ENCODE measurements around the gene GATD1.
"Not testable (repeated sequence)": the region's sequence is repeated elsewhere in the genome, so short reads cannot be mapped to it uniquely, and the experiment has no call there.

GATD1 gene

DNA sequence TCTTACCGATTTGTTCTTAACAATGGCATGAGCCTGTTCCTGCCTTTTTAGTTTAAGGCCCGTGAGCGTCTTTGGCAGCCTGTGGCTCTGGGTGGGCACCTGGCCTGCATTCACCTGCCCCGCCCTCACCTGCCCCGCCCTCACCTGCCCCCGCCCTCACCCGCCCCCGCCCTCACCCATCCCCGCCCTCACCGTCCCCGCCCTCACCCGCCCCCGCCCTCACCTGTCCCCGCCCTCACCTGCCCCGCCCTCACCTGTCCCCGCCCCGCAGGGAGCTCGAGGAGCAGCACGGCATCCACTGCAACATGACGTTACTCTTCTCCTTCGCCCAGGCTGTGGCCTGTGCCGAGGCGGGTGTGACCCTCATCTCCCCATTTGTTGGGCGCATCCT is 14.2 kb downstream of the GATD1 start:
- DNase-seq (ENCODE audit: low spot score) = no peak

DNA sequence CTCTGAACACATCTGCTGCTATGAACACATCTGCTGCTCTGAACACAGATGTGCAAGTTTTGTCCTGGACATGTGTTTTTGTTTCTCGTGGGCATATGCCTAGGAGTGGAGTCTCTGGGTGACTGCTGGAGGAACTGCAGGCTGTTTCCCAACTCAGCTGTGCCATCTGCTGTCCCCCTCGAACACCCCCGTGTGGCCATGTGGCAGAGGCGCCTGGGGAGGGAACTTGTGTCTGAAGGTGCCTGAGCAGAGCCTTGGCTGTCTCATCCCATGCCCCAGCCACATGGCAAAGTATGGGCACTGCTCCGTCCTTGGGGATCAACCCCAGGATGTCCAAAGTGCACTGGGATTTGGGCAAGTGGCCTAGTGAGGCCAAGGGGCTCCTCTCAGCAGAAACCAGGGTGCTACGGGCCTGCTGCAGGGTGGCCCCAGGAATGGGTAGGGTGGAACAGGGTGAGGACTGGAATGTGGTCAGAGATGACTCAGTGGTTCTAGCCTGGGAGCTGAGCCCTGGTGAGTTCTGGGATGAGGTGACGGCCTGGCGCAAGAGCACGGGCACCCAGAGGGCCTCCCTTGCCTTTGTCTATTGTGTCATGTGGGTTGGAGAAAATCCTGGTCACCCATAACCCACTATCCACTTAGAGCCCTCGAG is 14.7 kb downstream of the GATD1 start:
- no peak for DNase-seq (ENCODE audit: low spot score)

DNA sequence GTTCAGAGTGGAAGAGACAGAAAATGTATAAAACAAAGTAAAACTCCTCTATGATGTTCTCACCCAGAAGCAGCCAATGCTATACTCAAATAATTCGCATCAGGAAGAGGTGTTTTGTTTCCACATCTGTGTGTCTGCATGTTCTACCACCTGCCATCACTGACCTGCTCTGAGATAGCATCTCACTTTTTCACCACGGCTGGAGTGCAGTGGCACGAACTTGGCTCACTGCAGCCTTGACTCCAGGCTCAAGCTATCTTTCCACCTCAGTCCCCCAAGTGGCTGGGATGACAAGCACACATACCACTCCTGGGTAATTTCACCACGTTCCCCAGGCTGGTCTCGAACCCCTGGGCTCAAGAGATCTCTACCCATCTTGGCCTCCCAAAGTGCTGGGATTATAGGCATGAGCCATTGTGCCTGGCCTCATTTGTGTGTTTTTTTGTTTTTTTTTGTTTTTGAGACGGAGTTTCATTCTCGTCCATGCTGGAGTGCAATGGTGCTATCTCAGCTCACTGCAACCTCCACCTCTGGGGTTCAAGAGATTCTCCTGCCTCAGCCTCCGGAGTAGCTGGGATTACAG is 15.7 kb downstream of the GATD1 start:
- DNase-seq (ENCODE audit: low spot score) = no peak

DNA sequence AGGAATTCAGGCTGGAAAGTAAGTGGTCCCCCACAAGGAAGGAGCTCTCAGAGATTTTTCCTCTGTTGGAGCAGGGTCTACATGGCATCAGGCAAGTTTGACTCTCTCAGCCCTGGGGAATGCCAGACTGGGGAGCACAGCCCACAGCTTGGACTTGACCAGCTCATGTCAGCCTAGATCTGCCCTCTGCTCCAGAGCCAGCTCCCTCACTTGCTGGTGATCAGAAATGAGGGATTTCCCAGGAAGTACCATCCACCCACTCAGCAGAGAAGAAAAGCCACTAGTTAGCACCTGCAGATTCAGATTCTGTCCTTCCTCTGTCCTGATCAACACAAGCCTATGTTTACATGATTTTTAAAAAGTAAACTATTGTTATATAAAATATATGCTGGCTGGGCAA is 17.1 kb downstream of the GATD1 start:
- DNase-seq (ENCODE audit: low spot score) = no peak

DNA sequence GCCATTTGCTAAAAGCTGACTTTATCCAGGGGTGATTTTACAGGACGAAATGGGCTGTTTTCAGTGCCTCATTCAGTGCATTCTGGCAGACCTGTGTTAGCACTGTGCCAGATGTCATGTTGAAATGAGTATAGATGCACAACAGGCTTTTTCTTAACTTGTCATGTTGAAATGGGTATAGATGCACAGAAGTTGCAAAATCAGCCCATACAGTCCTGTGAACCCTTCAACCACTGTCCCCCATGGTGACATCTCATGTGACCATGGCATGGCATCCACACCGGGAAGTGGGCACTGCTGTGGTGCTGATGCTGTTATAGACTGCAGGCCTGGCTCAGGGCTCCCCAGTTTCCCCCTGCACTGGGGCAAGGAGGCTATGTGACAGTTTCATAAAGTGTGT is 27.6 kb downstream of the GATD1 start:
- no peak for DNase-seq (ENCODE audit: low spot score)

GRCh38 chr11:748007-748359 is 29.3 kb downstream of the GATD1 start:
- no peak for DNase-seq (ENCODE audit: low spot score)

DNA sequence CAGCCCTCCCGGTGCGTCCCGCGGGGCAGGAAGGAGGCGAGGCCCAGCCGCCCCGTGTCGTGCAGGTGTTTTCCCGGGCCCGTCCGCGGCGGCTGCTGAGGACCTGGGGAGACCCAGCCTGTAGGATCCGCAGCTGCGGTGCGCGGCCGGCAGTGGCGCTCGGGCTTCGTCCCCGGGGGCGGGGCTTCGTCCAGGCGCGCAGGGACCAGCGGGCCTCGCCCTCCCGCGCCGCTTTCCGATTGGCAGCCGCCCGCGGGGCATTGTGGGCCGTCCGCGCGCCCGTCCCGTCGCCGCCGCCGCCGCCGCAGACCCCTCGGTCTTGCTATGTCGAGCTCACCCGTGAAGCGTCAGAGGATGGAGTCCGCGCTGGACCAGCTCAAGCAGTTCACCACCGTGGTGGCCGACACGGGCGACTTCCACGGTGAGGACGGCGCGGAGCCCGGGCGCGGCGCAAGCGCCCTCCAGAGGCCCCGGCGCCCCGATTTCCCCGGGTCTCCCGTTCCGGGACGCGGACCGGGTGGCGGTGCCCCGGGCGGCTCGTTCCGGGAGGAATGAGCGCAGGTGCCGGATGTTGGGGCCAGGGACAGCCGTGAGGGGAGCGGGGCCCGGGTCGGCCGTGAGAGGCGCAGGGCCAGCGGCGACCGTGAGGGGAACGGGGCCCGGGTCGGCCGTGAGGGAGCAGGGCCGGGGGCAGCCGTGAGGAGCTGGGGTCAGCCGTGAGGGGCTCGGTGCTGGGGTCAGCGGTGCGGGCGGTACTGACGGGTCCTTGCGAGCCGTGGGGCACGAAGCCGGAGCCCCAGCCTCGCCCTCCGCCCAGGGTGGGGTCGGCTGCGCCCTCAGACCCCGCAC is 29.9 kb downstream of the GATD1 start, which contains the start of gene TALDO1:
TSS of gene TALDO1 (plus strand) at position 307 of the 849 bp plus-strand sequence. CDS start at position 325, 18 bp downstream.
- peak; percentile 94 for DNase-seq (ENCODE audit: low spot score)

GRCh38 chr11:746289-747157 is 30.8 kb downstream of the GATD1 start:
- no peak for DNase-seq (ENCODE audit: low spot score)

- no peak for DNase-seq (ENCODE audit: low spot score)
Measured at GRCh38 chr11:745428-745827, 31.9 kb downstream of the GATD1 start.

GRCh38 chr11:742571-743201 is 34.6 kb downstream of the GATD1 start:
- DNase-seq (ENCODE audit: low spot score) = no peak

- no peak for DNase-seq (ENCODE audit: low spot score)
Measured at GRCh38 chr11:742156-742546, 35.1 kb downstream of the GATD1 start.

DNA sequence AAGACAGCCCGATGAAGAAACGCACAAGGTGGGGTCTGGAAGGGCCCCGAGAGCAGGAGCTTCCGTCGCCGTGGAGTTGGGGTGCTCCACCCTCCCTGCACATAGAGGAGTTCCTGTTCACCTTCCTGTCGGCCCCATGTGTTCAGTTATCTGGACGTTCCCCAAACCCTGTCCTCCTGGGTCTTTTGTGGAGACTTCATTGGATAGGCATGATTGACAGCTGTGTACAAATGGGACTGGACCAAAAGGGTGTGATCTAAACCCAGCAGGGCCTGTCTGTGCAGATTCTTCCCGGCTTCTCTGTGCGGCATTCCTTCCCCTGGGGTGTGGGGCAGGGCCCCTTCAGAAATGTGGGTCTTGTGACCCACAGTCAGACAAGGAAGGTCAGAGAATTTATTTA is 39.4 kb downstream of the GATD1 start:
- DNase-seq (ENCODE audit: low spot score) = not testable (repeated sequence)

DNA sequence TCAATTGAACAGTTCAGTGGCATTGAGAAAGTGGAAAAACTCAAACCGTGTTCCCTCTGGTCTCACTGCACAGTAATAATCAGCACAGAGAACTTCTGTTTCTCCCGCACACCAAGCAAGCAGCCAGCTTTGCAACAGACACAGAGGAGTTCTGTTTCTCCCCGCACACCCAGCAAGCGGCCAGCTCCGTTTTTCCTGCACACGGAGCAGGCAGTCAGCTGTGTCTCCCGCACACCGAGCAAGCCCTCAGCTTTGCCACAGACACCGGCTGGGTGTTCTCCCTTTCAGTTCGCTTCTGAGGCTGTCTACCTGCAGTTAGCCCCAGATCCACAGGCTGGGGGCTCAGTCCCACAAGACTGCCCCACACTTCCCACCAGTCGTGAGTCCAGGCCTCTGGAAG is 39.9 kb downstream of the GATD1 start:
- DNase-seq (ENCODE audit: low spot score) = no peak

DNA sequence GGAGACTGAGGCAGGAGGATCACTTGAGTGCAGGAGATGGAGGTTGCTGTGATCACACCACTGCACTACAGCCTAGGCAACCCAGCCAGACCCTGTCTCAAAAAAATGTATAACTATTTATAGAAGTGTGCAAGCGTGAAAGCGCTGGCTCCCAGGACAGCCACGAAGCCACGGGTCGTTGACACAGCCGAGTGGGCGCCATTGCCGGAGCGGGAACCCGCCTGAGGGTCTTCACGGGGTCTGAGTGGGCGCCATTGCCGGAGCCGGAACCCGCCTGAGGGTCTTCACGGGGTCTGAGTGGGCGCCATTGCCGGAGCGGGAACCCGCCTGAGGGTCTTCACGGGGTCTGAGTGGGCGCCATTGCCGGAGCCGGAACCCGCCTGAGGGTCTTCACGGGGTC is 42.7 kb downstream of the GATD1 start:
- DNase-seq (ENCODE audit: low spot score) = not testable (repeated sequence)

- DNase-seq (ENCODE audit: low spot score) = no peak
Measured at GRCh38 chr11:733072-733471, 44.2 kb downstream of the GATD1 start.

- no peak for DNase-seq (ENCODE audit: low spot score)
Measured at GRCh38 chr11:729492-730074, 47.7 kb downstream of the GATD1 start.

- DNase-seq (ENCODE audit: low spot score) = no peak
Measured at GRCh38 chr11:728901-729491, 48.3 kb downstream of the GATD1 start.

DNA sequence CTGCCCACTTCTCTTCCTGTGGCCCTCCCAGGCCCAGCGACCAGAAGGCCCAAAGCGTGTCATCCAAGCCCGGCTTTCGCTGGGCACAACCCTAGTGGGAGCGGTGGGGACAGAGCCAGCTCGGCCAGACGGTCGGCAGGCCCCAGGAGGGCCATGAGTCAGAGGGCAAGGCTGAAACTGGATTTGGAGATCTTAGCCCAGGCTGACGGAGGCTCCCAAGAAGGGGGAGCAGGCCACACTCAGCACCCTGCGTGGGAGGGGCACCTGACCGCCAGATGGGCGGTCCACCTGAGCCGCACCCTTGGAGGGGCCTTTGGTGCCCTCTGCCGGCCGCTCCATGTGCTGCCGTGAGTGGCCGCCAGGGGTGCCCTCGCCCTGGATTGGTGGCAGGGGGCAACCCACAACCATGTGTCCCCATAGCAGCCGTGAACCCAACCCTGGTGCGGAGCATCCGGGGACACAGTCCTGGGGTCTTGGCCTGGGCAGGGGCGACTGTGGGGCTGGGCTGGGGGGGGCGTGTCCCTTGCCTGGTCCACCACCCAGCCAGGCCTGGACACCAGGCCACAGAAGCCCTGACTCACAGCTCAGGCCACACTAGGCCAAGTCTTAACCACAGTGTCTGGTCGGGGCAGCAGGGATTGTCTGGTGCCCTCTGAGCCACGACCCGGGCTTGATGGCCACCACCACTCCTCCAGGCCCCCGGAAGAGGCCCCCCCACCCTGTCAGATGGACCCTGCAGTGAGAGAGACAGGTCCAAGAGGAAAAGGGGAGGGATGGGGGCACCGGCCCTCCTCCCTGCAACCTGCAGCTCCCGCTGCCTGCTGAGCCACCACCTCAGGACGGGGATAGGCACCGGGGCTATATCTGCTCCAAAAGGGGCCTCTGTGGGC is 49.2 kb downstream of the GATD1 start:
- DNase-seq (ENCODE audit: low spot score) = peak; percentile 94

DNA sequence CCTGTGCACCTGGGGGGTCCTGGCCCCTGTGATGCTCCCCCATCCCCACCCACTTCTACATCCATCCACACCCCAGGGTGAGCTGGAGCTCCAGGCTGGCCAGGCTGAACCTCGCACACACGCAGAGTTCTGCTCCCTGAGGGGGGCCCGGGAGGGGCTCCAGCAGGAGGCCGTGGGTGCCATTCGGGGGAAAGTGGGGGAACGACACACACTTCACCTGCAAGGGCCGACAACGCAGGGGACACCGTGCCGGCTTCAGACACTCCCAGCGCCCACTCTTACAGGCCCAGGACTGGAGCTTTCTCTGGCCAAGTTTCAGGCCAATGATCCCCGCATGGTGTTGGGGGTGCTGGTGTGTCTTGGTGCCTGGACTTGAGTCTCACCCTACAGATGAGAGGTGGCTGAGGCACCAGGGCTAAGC is 50.0 kb downstream of the GATD1 start:
- DNase-seq (ENCODE audit: low spot score) = no peak

All from HuH-7 (cell line).